NCI-H2107 (cell line): Measurements from ENCODE around the gene TELO2.
"Not testable (repeated sequence)": the region's sequence is repeated elsewhere in the genome, so short reads cannot be mapped to it uniquely, and the experiment has no call there.

Source experiments
- DNase-seq: peaks from one replicate; lab custom pipeline; 2025; lab: John Stamatoyannopoulos, UW

TELO2 gene

DNA sequence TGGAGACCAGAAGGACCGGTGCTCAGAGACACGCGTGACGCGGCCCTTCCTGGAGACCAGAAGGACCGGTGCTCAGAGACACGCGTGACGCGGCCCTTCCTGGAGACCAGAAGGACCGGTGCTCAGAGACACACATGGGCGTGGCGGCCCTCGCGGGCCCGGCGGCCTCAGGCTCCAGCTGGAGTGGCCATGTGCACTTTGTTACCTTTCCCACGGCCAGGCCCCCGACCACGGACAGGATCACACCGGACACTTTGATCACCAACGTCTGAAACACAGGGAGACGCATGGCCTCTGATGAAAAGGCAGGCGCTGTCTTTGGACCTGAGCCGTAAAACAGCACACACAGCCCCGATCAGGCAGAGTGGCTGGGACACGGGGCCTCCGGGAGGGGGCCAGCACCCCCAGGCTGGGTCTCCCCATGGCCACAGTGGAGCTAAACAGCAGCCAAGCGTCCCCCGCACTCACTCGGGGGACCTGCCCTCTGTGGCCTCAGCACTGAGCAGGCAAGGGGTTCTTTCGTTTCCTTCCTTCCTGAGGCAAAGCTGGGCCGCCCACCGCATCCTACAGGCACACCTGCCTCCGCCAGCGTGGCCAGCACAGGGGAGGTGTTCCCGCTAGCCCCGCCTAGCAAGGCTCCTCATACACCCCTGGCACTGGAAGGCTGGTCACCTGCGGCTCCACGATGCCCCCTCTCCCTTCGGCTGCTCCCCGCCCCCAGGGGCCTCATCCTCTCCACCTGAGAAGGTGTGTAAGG lies 35.5 kb upstream of the TELO2 start:
- DNase-seq = no peak

DNA sequence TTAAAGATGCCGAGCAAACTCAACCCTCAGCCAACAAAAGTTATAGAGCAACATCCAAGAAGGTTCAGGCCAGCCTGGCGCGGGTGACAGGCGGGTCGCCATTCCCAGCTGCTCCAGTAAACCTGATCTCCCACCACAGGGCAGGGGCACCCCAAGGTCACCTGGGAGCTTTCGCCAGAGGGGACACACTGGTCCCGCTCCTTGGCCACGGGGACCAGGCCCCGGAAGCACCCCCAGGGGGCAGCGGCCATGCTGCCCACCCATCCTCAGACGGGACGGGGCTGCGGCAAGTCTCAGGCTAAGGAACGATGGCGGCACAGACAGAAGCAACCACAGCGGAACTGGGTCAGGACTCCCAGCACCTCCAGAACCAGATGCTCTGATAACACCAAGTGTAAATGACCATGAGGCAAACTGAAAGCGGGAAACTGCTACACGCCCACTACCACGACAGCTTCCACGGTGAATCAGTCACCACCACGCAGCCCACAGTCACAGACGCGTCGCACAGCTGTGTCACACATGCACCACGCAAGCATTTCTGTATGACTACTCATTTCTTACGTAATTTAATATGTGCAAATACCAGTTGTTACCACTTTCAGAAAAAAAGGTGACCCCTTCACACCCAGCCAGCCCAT lies 34.7 kb upstream of the TELO2 start:
- DNase-seq = no peak

DNA sequence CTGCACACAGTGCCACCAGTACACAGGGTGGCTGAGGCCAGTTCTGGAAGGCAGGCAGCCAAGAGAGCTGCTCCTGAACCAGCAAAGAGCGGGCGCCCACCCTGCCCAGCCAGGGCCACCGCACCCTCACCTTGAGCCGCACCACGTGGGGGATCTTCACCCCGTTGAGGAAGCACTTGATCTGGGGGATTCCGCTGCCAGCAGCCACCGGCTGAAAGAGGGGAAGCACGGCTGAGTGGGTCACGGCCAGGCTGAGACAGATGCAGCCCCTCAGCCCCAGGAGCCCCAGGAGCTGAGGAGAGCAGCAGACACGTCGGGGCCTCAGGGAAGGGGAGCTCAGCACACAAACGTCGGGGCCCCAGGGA lies 34.2 kb upstream of the TELO2 start:
- DNase-seq = no peak

DNA sequence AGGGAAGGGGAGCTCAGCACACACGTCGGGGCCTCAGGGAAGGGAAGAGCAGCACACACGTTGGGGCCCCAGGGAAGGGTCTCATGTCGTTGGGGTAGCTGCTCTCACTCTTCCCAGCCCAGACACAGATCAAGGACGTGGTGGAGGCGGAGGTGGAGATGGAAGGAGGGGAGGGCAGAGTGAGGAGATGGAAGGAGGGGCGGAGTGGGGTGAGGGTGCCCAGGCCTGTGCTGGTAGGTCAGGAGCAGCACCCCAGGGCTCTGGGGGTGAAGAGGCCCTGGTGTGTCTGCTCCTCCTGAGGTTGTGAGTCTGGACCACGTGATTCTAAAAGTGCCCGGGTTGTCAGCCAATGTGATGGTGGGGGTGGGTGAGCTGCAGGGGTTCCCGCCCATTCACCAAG lies 33.2 kb upstream of the TELO2 start:
- no peak for DNase-seq

DNA sequence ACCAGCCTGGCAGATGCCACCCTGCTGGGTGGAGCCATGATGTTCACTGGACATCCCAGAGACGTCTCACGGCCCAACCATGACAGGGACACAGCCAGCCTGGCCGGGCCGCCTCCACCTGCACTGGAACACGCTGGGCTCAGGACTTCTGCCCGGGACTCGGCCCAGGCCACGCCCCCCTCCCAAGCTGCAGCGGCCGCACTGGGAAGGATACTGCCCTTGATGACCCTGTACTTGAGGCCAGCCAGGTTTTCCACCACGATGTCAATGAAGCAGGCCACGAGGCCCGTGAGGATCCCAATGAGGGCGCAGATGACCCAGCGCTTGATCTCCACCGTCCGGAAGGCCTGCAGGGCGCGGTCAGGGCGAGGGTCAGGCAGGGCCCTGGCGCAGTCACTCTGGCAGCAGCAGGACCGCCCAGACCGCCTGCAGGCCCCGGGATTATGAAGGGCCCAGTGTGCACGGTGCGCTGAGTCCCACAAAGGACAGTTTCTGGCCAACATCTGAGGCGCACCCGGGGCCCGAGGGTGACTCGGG lies 32.5 kb upstream of the TELO2 start:
- no peak for DNase-seq

DNA sequence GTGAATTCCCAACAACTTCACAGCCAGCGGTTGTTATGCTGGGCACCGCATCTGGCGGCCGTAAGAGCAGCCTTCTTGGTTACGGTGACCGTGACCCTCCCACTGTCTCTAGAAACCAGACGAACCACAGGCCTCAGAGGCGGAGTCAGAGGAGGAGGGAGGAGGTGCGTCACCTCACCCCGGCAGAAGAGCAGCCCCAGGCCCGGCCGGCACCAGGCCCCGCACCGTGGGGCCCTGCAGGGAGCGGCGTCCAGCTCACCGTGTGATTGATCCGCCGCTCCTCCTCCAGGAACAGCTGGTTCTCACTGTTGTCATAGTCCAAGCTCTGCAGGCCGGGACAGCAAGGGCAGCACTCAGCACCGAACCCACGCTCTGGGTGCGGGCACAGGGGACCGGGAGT lies 32.0 kb upstream of the TELO2 start:
- DNase-seq = no peak

DNA sequence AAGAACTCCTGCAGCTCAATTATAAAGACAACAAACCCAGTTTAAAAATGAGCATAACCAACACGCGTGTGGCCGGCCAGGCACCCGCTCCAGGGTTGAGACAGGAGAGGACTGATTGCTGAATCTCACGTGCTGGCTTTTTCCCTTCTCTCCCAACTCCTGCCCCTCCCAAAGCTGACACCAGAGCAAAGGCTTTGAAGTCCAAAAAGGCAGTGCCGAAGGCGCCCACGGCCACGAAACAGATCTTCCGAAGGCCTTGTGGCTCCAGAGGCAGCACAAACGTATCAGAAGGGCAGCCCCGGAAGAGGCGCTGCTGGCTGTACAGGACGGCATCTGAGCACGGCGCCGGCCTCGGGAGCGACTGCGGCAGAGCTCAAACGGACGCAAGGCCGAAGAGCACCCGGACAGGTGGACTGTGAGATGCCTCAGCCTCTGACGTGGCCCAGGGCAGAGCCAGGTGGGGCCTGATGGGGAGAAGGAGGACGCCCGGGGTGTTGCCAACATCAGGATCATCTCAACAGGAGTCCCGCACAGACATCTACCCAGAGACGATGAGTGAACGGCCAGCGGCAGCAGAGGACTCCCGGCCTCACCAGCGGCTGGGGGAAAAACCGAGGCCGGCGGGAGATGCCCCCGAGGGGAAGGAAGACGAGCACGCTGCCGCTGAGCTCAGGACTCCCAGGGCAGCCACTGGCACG lies 28.8 kb upstream of the TELO2 start:
- DNase-seq = no peak

DNA sequence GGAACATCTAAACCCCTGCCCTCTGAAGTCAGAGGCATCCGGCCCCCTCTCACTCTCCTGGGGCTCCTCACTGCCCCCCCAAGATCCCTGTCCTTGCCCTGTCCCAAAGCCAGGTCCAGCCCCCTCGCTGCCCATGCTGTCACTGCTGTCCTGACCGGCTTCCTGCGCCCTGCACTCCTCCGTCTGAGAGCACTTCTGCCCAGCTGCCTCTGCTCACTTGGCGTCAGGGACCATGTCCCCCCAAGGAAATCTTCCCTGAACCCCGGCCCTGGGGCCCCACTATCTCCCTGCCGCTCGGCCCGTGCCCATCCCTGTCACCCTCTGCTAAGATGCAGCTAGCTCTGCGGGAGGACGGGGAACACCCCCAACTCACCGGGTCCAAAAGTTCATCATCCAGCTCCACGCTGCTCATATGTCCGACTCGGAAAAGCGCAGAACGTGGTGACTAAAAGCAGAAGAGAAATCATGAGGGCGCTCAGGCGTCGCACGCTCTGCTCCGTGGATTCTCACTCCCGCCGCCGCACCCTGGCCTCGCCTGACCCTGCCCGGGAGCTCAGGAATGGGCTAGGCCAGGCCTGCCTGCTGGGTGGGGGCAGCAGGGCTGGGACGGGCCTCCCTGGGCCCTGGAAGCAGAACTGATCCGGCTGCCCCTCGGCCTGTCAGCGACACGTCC lies 28.1 kb upstream of the TELO2 start:
- DNase-seq = no peak

DNA sequence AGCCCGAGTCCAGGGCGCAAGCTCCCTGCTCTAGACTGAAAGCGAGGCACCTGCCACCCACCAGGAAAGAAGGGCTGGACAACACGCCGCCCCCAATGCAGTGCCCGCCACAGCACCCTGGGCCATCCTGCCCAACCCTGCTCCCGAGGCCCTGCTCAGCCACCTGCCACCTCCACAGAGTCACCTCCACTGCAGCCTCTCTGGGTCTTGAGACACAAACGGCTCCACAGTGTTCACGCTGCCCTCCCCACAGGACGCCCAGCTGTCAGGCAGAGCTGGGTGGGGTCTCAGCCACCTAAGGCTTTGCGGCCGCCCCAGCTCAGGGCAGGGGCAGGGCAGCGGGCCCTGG lies 27.6 kb upstream of the TELO2 start:
- DNase-seq = no peak

DNA sequence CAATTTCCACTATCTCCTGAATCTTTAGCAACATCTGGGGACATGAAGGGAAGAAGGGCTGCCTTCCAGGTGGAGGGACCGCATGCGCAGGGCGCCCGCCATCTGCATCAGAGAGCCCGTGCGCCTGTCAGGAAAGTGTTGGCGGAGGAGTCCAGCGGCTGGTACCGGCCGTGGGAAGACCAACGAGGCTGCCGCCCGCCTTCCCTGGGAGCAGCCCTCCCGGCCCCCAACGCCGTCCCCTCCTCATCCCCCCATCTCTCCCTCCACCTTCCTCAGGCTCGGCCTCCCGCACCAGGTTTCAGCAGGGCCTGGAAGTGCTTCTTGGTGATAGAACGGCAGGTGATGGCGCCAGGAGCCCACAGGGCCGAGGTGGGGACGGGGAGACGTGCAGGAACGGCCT lies 27.1 kb upstream of the TELO2 start:
- no peak for DNase-seq

DNA sequence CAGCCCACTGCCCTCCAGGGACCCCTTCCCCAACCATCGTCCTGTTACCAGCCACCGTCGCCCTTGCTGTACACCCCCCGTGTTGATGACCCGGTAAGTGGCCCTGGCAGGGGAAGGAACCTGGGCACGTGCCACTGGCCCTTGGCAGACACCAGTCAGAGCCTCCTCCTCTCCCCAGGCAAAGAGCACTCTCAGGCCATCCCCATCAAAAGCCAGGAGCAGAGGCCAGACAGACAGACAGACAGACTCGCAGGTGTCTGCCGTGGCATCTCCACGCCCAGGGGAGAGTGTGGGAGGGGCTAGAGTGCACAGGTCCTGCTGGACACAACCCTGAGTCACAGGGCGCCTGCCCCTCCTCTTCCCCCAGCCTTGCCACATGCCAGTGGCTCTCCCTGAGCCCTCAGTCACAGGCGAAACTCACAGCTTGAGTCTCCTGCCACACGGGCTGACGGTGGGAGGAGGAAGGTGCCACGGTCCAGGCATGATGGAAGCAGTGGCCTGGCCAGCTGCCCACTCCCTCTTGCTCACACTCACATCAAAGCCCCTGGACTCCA lies 26.1 kb upstream of the TELO2 start:
- no peak for DNase-seq

DNA sequence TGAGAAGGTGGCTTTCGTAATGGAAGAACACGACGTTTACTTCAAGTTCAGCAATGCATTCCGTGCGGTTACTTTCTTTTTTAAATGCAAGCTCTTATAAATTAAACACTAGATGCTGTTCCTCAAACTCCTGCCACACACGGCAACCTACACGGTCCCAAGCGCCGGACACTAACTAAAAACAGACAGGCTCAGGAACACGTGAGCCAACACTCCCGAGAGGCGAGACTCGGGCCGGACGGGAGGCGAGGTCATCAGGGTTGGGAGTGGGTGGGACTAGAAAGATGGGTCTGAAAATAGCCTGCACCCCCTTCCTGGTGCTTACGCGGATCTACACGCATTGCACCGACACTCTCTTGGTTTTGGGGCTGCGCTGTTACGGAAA lies 24.7 kb upstream of the TELO2 start:
- no peak for DNase-seq

DNA sequence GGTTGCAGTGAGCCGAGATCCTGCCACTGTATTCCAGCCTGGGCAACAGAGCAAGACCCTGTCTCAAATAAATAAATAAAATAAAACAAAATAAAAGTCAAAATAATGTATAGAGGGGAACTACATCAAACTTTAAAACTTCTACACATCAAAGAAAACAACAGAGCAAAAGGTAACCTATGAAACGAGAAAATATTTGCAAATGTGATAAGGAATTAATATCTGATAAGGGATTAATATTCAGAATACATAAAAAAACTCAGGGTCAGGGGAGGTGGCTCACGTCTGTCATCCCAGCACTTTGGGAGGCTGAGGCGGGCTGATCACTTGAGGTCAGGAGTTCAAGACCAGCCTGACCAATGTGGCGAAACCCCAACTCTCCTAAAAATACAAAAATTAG lies 24.0 kb upstream of the TELO2 start:
- DNase-seq = not testable (repeated sequence)

DNA sequence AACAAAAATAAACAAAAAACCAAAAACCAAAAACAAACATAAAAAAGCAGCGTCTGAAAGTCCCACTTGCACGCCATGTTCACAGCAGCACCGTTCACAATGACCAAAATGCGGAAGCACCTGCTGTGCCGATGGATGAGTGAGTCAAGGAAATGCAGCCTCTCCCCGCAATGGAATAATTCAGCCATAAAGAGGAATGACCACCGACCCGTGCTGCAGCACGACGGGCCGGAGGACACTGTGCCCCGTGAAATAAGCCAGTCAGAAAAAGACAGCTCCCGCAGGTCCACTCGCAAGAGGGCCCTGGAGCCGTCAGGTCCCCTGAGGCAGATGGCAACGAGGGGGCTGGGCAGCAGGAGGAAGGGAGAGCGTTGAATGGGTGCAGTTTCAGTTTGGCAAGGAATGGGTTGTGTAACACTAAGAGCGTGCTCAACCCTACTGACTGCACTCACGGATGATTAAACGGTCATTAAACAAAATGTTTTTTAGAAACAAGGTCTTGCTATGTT lies 23.4 kb upstream of the TELO2 start:
- no peak for DNase-seq

DNA sequence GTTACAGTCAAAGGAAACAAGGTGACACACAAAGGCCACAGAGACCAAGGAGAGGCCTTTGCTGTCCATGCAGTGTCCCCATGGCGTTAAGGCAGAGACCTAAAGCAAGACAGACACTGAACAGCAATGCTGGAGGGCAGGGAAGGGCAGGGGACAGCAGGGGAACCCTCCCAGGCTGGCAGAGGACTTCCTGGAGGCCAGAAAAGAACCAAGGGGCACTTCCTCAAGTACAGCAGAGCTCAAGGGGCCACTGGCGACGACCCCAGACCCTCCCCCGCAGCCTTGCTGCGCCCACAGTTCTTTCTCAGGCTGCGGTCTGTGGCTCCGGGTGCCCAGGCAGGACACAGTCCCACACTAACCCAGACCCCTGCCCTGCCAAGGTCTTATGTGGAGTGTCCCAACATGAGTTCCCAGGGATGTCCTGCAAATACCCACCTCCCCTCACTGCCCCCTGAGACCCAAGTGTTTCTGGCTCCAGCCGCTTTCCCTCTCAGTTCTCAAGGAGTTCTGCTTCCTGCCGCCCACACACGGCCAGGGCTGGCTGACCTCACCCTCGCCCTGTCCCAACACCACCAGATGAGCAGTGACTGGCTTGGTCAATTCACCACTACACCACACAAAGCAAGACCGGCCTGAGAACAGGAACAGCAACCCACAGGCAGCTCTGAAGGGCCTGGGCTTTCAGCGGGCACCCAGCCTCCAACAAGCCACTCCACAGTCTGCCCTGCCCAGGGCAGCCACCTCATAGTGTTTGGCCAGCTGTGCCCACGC lies 22.5 kb upstream of the TELO2 start:
- no peak for DNase-seq

DNA sequence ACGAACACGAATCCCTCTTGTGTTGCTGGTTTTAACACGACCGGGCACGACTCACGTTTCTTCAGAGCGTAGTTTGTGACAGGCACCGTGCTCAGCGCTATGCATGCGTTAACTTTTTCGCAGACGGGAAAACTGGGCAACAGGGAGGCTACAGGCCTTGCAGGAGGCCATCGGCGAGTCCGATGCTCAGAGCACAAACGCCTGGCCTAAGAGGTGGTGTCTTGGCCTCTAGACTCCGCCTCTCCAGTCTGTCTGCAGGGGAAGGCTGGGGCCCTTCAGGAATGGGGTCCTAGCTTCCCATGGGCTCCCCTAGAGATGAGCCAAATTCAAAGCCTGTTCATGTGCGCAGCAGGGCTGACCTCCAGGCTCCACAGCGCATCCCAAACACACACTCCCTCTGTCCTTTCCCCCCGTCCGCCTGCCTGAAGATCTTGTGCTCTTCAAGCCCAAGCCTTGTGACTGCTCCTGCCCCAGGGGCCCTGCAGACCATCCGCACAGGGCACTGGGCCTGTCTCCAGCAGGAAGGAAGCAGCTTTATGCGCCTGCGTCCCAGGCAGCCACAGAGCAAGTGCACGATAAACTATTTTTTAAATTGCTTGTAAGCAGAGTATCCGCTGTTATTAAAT lies 21.5 kb upstream of the TELO2 start:
- DNase-seq = no peak

DNA sequence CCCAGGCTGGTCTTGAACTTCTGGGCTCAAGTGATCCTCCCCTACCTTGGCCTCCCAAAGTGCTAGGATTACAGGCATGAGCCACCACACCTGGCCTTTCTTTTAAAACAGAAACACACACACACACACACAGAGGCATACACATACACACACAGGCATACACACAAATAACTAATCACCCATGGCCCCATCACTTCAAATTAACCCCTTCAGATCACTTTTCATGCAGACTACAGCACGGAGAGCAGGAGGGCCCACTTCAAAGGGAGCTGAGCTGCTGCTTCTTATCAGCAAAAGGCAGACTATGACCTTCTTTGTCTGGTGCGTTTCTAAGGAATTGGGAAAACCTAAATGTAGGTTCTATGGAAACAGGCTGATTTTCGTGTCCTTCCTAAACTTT lies 20.2 kb upstream of the TELO2 start:
- DNase-seq = no peak

DNA sequence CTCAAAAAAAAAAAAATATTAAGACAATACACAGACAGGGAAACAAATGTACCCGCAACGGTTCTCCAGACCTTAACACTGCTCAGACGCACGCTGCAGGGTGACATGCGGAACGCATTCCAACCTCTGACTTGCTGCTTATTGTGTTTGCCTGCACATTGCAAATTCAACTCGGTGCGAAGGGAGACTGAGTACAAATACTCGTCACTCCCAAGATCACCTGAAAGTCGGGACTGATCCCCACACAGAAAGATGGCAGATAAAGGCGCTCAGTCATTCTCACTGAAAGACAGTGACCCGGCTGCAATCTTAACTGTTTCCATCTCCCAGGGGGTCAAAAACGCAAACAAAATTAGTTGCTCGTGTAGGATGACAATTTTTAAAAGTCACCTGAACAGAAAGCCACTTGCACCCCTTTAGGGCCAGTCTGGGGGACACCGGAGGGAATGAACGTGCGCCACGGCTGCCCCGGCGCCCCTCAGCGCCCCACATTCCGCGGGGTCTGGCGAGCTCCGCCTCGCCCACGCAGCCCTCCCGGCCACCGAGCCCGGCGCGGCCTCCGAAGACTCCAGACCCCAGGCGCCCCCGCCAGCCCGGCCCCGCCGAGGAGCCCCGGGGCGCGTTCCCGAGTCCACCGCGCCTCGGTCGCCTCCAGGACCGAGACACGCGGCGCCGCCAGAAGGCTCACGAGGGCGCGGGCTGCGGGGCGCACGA lies 18.9 kb upstream of the TELO2 start:
- DNase-seq = no peak

DNA sequence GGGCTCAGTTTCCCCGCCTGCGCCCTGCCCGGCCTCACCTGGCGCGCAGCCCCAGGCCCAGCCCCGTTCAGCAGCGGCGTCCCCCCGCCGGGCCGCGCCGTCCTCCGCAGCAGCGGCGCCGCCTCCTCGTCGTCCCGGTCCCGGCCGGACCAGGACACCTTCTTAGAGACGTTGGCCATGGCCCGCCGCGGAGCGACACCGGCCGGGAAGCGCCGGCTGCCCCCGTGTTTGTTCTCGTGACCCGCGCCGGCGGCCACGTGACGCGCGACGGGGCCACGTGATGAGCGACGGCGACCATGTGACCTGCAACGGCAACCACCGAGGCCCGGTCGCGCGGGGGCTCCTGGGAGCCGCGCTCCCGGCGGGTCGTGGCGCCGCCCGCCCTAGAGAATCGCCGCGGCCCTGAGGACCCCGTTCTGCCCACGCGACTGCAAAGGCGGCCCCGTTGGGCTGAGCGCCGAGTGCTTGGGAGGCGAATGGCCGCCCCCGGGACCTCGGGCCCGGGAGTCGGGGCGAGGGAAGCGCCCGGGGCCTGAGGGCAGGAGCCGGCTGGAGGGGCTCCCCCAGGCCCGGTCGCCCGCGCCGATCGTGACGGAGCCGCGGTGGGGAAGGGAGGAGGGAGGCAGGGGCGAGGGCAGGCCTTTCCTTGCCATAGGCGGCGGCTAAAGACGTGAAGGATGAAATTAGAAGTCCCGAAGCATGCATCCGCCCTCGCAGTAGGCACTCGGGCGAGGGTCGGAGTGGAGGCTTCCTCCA lies 18.2 kb upstream of the TELO2 start, which contains the start of gene CLCN7:
CLCN7 (minus strand) TSS at position 233 of the 756 bp plus-strand sequence; CDS start at position 179, 54 bp downstream.
- DNase-seq = peak; percentile 55
